NCI-H2227 treated with DMSO at 0.1 percent for 48 hours (cell line): ENCODE results near the gene UBC.

Source experiments
- DNase-seq: peaks from one replicate; lab custom pipeline; 2025; lab: John Stamatoyannopoulos, UW

UBC gene

GRCh38 chr12:124914392-124915238 lies at the start of gene UBC:
Gene UBC (minus strand): TSS chr12:124914650. CDS start chr12:124913771, 879 bp downstream.
- DNase-seq = no peak

GRCh38 chr12:124963211-124963610 lies 48.8 kb upstream of the UBC start:
- DNase-seq = no peak

- DNase-seq = no peak
Observed at GRCh38 chr12:124961055-124961454, 46.6 kb upstream of the UBC start.

GRCh38 chr12:124956571-124956970 lies 42.1 kb upstream of the UBC start:
- DNase-seq = no peak

- DNase-seq = no peak
Observed at GRCh38 chr12:124954771-124955170, 40.3 kb upstream of the UBC start.

- no peak for DNase-seq
Observed at GRCh38 chr12:124953689-124954405, 39.4 kb upstream of the UBC start.

GRCh38 chr12:124952801-124953200 lies 38.4 kb upstream of the UBC start:
- DNase-seq = no peak

- no peak for DNase-seq
Observed at GRCh38 chr12:124952295-124952694, 37.8 kb upstream of the UBC start.

GRCh38 chr12:124949779-124950728 lies 35.6 kb upstream of the UBC start:
- DNase-seq = no peak

- no peak for DNase-seq
Observed at GRCh38 chr12:124949066-124949465, 34.6 kb upstream of the UBC start.

- DNase-seq = no peak
Observed at GRCh38 chr12:124947561-124948398, 33.3 kb upstream of the UBC start.

- DNase-seq = no peak
Observed at GRCh38 chr12:124947013-124947412, 32.6 kb upstream of the UBC start.

- DNase-seq = no peak
Observed at GRCh38 chr12:124946447-124946793, 32.0 kb upstream of the UBC start.

GRCh38 chr12:124941170-124941527 lies 26.7 kb upstream of the UBC start:
- no peak for DNase-seq

GRCh38 chr12:124940393-124941169 lies 26.1 kb upstream of the UBC start:
- DNase-seq = no peak

- no peak for DNase-seq
Observed at GRCh38 chr12:124940143-124940392, 25.6 kb upstream of the UBC start.

- DNase-seq = no peak
Observed at GRCh38 chr12:124939421-124940142, 25.1 kb upstream of the UBC start.

- no peak for DNase-seq
Observed at GRCh38 chr12:124939079-124939420, 24.6 kb upstream of the UBC start.

- DNase-seq = no peak
Observed at GRCh38 chr12:124938587-124938986, 24.1 kb upstream of the UBC start.

GRCh38 chr12:124938108-124938507 lies 23.7 kb upstream of the UBC start:
- DNase-seq = no peak
